Superior temporal gyrus (tissue), 1 donor: ENCODE measurements around the gene STK24.

Experiments
- DNase-seq: peaks from one replicate; pipeline ENCODE4 v3.0.0-alpha.2; 2016; ENCODE audit errors: extremely low spot score

Gene STK24

GRCh38 chr13:98510156-98510509 lies 66.8 kb downstream of the STK24 start:
- DNase-seq = no peak

- no peak for DNase-seq
Measured at GRCh38 chr13:98509271-98510155, 67.4 kb downstream of the STK24 start.

- DNase-seq = no peak
Measured at GRCh38 chr13:98508685-98509084, 68.2 kb downstream of the STK24 start.

DNA sequence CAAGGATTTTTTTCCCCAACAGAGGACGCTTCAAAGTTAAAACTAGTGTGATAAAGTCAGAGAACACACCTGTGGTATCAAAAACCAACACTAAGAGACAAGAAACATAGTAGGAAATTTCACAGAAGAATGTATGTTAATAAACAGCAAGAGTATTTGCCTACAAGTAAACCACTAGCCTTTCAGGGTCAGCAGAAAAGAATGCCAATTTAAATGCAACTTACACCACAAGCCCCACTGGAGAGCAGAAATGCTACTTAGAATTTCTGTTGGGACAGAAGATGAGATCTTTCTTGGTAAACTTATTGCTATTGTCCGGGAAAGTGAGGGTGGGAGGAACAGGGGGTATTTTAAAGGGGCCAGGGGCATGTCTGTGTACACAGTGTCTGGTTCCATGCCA lies 68.6 kb downstream of the STK24 start:
- DNase-seq = no peak

- DNase-seq = no peak
Measured at GRCh38 chr13:98507282-98507797, 69.6 kb downstream of the STK24 start.

- DNase-seq = no peak
Measured at GRCh38 chr13:98506728-98507230, 70.1 kb downstream of the STK24 start.

GRCh38 chr13:98506322-98506721 lies 70.6 kb downstream of the STK24 start:
- DNase-seq = no peak

DNA sequence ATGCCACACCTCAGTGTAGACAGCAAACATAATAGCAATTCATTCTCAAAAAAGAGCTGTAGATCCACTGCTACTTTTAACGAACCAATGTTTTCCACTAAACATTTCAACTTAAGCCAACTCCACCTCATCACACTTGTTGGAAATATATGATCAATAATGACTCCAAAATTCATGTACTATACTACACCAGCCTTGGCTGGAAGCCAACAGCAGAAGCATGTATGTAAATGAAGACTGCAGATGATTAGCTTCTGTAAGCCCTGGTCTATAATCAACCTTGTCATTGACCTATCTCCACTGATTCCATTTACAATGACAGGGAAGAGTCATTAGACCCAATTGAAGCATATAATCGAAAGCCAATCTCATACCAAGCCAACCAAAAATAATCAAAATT lies 71.7 kb downstream of the STK24 start:
- no peak for DNase-seq

DNA sequence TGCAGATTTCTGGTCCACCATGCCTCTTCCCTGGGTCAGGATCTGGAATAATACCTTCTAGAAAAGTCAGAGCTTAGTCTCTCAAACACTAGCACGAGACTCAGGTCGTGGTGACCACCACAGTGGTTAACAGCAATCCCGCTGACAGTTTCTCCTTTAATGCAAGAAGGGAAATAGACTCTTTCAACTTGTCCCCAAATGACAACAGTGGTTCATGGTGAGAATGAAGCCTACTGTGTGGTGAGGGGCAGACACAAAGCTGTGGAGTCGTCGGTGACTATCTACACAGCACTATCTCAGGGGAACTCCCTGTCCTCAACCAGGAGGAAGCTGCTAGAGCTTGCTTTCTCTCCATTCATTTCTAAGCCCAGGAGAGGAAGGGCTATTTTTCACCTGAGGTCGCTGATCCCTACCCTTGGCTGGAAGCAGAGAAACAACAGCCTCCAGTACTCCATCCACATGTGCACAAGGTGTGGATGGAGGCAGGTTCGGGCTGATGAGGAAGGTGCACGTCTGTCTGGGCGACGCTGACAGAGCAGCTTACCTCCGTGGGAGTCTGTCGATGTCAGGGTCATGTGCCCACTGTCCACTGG lies 72.4 kb downstream of the STK24 start:
- no peak for DNase-seq

GRCh38 chr13:98504029-98504351 lies 72.9 kb downstream of the STK24 start:
- DNase-seq = no peak

DNA sequence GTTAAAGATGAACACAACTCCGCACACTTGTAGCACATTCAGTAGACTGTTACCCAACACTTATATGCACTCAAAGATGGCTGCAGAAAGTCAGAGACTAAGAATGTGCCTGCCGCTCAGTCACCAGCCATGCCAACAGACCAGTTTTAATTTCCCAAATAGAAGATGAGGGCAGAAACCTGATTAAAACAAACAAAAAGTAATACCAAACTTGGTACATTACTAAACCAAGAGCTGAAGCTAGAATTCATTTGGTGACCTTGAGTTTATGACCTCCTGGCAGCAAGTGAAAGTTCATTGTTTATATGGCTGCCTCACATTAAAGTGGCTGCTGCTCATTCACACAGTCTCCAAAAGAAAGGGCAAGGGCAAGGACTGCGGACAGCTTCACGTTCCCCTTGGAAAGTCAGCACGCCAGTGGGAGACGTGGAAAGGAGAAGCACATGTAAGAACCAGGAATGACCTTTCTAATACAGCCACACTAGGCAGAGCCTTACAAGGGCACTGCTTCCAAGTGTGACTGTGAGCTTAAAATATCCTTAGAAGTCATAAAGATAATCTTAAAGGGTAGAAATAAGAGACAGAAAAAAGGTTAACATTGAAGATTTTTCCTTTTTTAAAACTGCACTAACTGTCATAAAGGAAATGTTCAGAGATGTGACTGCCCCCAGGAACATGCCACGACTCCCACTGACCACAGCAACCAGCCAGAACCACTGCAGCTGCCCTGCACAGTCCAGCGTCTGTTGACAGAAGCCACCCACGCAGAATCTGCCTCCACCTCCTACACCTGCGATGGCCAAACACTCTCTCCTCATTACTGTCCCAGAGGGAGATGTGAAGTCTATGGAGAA lies 73.5 kb downstream of the STK24 start:
- no peak for DNase-seq

- DNase-seq = no peak
Measured at GRCh38 chr13:98500963-98501421, 75.9 kb downstream of the STK24 start.

- no peak for DNase-seq
Measured at GRCh38 chr13:98496966-98497365, 79.9 kb downstream of the STK24 start.

GRCh38 chr13:98496479-98496791 lies 80.5 kb downstream of the STK24 start:
- DNase-seq = no peak

DNA sequence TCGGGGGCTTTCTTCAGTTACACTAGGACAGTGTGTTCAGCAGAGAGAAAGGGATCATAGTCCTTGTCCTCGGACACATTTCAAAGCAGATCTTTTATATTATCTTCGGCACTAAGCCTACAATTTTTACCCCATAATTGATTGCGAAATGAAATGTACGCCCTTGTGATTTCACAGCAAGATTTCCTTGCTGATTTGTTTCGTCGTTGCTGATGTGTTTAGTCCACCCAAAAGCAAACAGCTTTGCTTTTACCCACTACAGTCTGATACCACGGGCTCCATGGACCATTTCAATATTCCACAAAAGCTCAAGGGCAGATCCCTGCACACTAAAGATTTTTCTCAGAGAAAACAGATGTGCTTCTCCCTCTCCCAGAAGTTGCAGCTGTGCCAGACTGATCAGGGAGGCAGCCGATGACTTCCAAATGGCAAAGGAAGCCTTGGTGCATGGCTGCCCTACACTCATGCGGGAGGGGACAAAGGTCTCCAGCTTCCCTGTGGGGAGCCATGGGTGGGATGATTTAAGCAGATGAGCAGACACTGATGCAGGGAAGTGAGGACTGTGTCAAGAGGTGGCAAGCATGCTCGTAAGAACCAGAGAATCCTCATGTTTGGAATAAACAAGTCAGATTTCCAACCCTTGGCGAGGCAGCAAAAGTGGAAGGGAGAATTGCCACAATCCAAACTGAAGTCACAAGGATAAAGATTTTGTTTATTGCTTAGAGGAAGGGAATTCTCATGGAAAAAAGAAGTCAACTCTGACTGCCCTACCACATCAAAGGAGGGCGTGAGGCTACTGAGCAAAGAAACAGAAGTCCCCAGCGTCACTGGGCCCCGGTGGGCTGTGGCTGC lies 81.1 kb downstream of the STK24 start:
- no peak for DNase-seq

GRCh38 chr13:98494769-98495168 lies 82.1 kb downstream of the STK24 start:
- no peak for DNase-seq

GRCh38 chr13:98493042-98493712 lies 83.7 kb downstream of the STK24 start:
- no peak for DNase-seq

DNA sequence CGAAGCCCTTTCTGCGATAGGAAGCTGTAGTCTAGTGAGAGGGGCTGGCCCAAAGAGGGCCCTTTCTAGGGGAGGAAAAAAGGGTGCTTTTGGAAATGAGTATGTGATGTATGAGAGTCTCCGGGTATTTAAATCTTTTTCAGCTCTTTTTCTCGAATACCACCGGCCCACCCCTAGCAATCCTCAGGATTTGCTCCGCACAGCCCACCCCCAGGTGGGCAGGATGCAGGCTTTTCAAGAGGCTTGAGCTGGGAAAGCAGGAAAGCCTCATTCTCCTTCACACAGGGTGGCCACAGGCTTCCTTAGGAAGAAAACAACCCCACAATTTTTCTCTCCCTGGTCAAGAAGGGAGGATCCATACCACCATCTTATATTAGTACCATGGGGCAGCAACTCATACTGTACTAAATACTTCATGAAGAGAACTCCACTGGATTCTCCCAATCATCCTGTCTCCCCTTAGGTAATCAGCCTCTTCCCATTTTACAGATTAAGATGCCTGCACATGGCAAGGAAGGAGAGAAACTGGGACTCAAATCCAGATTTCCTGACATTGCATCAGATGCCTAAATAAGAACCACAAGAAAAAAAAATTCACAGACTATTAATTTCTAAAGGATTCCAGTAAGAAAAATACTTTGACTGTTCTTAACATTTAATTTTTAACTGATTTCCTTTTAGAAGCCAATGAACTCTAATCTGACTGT lies 84.4 kb downstream of the STK24 start:
- DNase-seq = no peak

- no peak for DNase-seq
Measured at GRCh38 chr13:98490866-98491265, 86.0 kb downstream of the STK24 start.

- no peak for DNase-seq
Measured at GRCh38 chr13:98490195-98490836, 86.6 kb downstream of the STK24 start.
